GM21423 (cell line): Measurements from ENCODE around the gene RPP25L.
"Not testable (repeated sequence)": the region's sequence is repeated elsewhere in the genome, so short reads cannot be mapped to it uniquely, and the experiment has no call there.

ENCODE experiments used
- ATAC-seq: cut with Tn5 transposase; IDR thresholded peaks from one replicate; pipeline ENCODE4 v1.9.1; 2021; ENCODE audit warnings: mild to moderate bottlenecking, moderate library complexity; ENCODE audit not compliant: unreplicated experiment

The RPP25L gene

GRCh38 chr9:34611811-34612787, at the start of gene RPP25L:
Gene RPP25L (minus strand): TSS chr9:34612097. CDS start chr9:34611296, 801 bp downstream.
- ATAC-seq: peak; percentile 75

GRCh38 chr9:34659592-34660253, 47.8 kb upstream of the RPP25L start:
- ATAC-seq: no peak

GRCh38 chr9:34658461-34658860, 46.6 kb upstream of the RPP25L start:
- ATAC-seq: no peak

- no peak for ATAC-seq
Observed at GRCh38 chr9:34656992-34657391, 45.1 kb upstream of the RPP25L start.

- ATAC-seq: no peak
Observed at GRCh38 chr9:34655394-34655793, 43.5 kb upstream of the RPP25L start.

- ATAC-seq: no peak
Observed at GRCh38 chr9:34654323-34655051, 42.6 kb upstream of the RPP25L start.

- ATAC-seq: no peak
Observed at GRCh38 chr9:34653151-34654072, 41.5 kb upstream of the RPP25L start.

GRCh38 chr9:34652602-34653000, 40.7 kb upstream of the RPP25L start:
- no peak for ATAC-seq

- no peak for ATAC-seq
Observed at GRCh38 chr9:34651876-34652601, 40.1 kb upstream of the RPP25L start, which contains the start of gene IL11RA. Gene IL11RA (plus strand): TSS chr9:34652185. CDS start chr9:34655218, 3,033 bp downstream.

- ATAC-seq: no peak
Observed at GRCh38 chr9:34651321-34651720, 39.4 kb upstream of the RPP25L start.

GRCh38 chr9:34650816-34651215, 38.9 kb upstream of the RPP25L start:
- no peak for ATAC-seq

- ATAC-seq: no peak
Observed at GRCh38 chr9:34648673-34649072, 36.8 kb upstream of the RPP25L start.

GRCh38 chr9:34647651-34648050, 35.8 kb upstream of the RPP25L start:
- ATAC-seq: no peak

- ATAC-seq: no peak
Observed at GRCh38 chr9:34647084-34647403, 35.1 kb upstream of the RPP25L start.

GRCh38 chr9:34646211-34647083, 34.5 kb upstream of the RPP25L start, which contains the start of gene GALT:
Gene GALT (plus strand): TSS chr9:34646675. CDS start chr9:34646705, 30 bp downstream.
- peak; percentile 87 for ATAC-seq

- no peak for ATAC-seq
Observed at GRCh38 chr9:34644766-34645314, 32.9 kb upstream of the RPP25L start.

- ATAC-seq: no peak
Observed at GRCh38 chr9:34642679-34643078, 30.8 kb upstream of the RPP25L start.

GRCh38 chr9:34639322-34639721, 27.4 kb upstream of the RPP25L start:
- not testable (repeated sequence) for ATAC-seq
